GM19043 (cell line): ENCODE results near the gene EMC9.
A peak's percentile ranks its signal among the peaks of the same experiment; 100 is the strongest.

Source experiments
- ATAC-seq: cut with Tn5 transposase; IDR thresholded peaks from one replicate; pipeline ENCODE4 v1.9.1; 2021; ENCODE audit warnings: low read depth; ENCODE audit not compliant: unreplicated experiment

EMC9 gene

DNA sequence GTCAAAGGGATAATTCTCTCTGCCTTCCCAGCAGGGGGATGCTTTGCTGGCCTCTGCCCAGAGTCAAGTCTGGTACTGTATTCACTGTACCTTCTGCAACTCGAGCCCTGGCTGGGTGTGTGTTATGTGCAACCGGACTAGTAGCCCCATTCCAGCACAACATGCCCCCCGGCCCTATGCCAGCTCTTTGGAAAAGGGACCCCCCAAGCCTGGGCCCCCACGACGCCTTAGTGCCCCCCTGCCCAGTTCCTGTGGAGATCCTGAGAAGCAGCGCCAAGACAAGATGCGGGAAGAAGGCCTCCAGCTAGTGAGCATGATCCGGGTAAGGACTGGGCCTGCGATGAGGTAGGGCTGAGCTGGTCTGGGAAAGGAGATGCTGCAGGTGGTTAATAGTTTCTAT is 9.2 kb upstream of the EMC9 start:
- no peak for ATAC-seq

DNA sequence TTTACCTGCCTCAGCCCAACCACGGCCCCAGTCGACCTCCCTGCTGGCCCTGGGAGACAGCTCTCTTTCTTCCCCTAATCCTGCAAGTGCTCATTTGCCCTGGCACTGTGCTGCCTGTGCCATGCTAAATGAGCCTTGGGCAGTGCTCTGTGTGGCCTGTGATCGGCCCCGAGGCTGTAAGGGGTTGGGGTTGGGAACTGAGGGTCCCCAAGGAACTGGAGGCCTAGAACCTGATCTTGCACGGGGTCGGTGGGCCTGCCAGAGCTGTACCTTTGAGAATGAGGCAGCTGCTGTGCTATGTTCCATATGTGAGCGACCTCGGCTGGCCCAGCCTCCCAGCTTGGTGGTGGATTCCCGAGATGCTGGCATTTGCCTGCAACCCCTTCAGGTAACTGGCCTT is 8.7 kb upstream of the EMC9 start:
- ATAC-seq = no peak

DNA sequence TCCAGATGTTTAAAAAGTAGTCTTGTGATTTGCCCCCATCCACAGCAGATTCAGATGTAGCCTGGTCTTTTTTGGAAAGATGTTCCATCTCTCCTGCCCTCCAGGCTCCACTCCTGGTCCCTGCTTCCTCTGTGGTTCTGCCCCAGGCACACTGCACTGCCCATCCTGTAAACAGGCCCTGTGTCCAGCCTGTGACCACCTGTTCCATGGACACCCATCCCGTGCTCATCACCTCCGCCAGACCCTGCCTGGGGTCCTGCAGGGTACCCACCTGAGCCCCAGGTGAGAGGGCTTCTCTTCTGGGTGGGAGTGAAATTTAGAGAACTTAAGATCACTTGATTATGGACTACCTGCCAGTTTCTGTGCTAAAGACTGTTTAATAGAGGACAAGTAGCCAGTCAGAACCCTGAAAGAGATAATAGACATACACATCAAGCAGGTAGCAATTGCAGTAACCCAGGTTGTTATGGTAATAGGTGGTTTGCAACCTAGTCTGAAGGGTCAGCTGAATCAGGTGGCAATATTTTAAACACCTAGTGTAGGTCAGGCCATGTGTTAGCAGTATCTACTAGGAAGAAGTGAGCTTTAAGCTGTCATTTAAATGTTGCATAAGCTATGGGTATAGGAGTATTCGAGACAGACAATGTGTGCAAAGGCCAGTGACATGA is 8.0 kb upstream of the EMC9 start:
- no peak for ATAC-seq

DNA sequence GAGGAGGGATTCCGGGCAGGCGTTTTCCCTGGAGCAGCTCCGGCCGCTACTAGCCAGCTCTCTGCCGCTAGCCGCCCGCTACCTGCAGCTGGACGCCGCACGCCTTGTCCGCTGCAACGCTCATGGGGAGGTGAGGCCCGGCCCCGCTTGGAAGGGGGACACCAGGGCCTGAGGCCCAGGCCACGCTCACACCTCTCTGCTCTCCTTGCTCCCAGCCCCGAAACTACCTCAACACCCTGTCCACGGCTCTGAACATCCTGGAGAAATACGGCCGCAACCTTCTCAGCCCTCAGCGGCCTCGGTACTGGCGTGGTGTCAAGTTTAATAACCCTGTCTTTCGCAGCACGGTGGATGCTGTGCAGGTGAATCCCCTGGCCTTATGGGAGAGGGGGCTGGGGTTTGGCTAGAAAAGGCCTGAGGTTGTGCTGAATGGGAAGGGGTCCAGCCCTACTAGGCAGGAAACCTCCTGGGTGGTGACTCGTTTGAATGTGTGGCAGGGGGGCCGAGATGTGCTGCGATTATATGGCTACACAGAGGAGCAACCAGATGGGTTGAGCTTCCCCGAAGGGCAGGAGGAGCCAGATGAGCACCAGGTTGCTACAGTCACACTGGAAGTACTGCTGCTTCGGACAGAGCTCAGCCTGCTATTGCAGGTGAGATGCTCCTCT is 6.5 kb upstream of the EMC9 start:
- ATAC-seq = no peak

DNA sequence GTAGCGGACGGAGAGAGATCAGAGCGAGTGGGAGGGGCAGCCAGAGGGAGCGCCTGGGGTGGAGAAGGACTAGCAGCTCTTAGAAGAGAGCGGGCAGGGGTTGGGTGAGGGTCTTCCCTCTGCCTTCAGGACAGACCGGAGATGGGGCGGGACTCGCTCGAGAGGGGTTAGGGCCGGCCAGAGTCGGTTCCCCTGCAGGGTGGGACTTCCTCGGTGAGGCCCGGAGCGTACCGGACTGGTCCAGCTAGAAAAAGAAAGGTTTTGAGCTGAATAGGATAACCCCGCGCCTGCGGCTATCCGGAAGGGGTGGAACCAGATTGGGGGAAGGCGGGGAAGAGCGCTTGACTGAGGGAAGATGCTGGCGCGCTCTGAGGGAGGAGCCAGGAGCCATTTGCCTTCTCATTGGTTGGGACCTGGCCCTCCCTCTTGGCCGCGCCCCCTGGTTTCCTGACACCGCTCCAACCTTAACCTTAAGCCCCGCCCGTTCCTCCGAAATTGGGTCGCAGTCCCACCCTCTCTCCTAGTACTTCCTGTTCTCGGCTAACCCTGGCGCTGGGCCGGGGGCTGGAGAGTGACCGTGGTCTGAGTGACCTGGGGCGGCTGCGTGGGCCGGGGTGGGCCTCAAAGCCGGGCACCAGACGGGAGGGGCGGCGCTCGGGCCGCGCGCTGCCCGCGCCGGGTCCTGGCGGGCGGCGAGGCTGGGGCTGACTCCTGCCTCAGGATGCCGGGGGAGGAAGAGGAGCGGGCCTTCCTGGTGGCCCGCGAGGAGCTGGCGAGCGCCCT is 5.8 kb upstream of the EMC9 start, which contains the start of gene RNF31:
Gene RNF31 (plus strand): TSS at position 521 of the 783 bp plus-strand sequence. CDS start 201 bp downstream, at position 722.
- peak; percentile 79 for ATAC-seq

DNA sequence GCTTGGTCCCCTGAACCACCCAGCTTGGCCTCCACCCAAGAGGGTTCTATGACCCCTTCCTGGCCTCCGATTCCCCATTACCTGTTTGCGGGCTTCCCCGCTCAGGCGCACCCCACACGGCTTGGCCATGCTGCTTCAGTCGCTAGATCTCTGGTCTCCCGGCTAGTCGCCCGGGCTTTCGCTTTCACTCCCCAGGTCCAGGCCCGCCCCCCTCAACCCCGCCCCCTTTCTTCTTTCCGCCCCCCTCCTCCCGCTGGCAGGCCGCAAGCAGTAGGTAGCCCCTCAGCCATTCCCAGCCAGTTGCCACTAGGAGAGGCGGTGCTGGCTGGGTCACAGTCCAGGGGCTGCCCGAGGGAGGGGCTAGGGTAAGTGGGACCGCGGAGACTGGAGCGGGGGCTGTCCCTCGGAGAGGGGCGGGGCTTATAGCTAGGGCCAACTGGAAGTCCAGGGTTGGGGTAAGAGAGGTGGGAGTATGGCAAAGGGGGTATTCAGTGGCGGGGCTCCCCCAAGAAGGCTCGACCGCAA is 5.1 kb upstream of the EMC9 start, which contains the start of gene PSME2:
Gene PSME2 (minus strand): TSS at position 158 of the 525 bp plus-strand sequence. CDS start 29 bp downstream, at position 129.
- peak; percentile 57 for ATAC-seq

DNA sequence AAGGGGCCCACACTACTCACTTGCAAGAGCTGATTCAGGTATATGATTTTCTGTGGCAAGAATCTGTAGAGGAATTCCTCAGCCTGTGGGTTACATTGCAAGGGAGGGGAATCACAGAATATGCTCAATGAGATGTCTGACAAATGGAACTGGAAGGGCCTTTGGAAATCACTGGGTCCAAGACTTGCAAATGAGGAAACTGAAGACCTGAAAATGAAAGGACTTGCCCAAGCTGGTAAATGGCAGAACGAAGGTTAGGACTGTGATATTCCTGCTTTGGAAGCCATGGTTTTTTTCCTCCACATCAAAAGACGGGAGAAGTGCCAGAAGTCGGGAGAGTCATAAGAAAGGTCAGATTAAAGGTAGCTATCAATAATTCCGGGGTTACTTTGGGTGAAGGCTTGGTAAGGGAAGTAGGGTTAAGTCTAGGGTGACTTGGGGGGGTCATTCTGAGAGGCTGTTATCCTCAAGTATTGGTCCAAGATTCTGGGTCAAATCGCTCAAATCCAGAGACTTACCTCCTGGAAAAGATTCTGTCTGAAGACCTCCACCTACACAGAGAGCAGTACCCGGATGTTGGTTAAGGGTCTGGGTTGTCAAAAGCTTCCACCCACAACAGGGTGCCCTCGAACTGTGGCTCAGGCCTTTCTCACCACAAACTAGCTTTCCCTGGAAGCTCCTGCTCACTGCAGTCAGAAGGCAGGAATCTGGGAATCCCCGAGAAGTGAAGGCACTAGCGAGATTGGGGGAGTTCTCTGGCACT is 4.5 kb upstream of the EMC9 start:
- ATAC-seq = no peak

DNA sequence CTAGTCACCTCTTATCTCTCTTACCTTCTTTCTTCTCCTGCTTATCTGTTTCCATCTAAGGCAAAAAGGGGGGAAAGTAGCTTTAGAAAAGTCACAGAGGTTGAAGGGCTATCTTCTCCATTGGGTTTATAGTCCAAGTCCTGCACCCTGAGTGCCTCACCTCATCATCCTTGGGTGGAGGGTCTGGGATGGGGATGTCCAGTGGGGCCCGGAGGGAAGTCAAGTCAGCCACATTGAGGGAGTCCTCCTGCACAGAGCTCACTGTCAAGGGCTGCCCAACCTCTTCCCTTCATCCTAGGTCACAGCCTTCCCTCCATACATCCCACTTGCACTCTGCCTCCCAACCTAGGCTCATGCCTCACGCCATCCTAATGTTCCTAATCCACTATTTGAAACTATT is 3.8 kb upstream of the EMC9 start:
- ATAC-seq = no peak

DNA sequence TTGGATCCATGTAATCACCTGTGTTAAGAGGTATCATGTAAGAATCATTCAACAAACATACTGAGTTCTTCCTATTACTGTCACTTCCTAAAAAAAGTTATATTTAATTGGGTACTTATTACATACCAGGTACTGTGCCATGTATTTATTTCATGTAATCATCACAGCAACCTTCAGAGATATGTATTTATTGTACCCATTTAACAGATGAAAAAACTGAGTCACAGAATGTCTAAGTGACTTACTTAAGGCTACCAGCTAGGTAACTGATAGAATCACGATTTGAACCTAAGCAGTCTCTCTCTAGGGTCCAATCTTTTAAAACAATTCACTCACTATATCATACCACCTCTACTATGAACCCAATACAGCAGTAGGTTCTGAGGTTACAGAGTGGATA is 3.1 kb upstream of the EMC9 start:
- no peak for ATAC-seq

DNA sequence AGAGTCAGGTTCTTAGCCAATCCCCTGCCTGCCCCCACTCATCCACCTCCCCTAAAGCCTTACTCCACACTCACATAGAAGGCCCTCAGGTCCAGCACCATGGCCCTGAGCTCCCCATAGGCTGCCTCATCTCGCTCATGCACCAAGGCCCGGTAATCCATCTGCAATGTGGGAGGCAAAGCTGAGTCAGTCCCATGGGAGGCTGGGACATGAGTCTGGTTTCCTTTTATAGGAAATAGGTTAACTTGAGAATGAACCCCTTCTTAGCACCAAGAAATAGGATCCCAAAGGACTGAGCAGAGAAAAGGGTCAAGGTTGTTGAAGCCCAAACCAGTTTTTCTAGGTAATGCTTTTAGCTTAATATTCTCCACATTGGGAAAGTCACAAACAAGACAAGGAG is 2.1 kb upstream of the EMC9 start:
- no peak for ATAC-seq

DNA sequence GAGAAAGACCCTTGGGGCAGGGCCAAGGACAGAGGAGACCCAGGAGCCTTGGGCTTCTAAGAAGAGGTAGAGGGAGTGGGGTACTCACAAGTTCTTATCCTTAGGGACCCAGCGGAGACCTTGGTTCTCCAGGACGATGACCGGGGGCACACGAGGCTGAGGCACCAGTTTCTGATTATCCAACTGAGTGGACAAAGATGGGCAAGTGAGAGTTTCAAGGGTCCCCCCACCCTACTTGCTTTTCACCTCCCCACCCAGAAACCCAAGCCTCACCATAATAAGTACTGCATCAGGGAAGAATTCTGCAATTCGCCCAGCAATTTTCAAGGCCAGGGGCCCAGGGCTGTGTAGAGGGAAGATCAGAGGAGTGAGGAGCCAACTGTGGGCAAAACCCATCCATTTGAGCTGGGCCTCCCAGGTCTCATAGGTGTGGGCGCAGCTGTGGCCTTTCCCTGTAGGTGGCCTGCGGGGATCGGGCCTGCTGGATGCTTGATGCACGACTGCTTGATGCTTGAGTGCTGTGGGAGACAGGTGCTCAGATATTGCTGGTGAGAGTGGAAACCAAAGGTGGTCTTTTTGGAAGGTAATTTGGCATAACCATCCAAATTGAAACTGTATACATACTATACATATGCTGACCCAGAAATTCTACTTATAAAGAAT is 2.0 kb downstream of the EMC9 start:
- ATAC-seq = no peak

DNA sequence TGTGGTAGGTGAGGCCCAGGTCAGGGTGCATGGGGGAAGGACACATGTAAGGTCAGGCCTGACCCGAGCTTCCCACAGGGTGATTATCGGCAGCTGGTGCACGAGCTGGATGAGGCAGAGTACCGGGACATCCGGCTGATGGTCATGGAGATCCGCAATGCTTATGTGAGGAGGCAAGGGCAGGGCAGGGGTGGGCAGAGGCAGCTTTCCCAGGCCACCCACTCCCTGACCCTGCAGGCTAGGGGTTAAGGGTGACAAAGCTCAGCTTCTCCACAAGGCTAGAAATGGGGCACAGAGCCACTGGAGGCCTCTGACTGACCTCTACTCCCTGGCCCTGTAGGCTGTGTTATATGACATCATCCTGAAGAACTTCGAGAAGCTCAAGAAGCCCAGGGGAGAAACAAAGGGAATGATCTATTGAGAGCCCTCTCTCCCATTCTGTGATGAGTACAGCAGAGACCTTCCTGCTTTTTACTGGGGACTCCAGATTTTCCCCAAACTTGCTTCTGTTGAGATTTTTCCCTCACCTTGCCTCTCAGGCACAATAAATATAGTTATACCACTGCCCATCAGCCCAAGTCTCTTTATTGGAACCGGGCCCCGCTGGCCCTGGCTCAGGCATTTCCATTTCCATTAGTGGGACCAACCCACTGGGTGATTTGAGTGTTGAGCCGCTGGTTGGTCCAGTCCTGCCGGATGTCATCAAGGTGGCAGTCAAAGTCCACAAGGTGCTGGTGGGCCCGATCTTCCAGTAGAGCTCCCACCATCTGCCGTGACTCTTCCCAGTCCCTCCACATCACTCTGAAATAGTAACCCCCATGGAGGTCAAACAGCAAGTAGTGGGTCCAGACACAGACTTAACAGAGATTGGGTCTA is 2.8 kb downstream of the EMC9 start:
- ATAC-seq = no peak

DNA sequence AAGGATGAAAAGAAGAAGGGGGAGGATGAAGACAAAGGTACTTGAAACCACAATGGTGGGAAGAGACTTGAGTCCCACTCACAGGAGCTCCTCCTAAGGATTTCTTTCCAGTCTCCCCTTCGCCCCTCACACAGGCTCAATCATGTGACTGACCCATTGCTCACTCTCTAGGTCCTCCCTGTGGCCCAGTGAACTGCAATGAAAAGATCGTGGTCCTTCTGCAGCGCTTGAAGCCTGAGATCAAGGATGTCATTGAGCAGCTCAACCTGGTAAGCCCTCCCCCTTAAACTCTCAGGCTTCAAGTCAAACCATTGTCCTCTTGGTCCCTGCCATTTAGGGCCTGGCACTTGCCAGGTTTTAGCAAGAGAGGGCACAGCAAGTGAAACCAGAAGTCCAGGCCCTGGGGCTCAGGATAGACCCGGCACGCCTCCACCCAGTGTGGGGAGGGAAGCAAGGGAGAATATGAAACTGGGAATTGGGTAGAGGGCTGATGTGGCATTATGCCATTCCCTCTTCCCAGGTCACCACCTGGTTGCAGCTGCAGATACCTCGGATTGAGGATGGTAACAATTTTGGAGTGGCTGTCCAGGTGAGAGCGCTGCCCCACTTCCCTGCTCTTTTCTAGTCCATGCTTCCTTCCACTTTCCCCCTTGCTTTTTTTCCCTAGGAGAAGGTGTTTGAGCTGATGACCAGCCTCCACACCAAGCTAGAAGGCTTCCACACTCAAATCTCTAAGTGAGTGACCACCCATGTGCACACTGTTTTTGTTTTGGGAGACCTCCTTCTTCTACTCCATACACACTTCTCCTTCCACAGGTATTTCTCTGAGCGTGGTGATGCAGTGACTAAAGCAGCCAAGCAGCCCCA is 3.6 kb downstream of the EMC9 start:
- ATAC-seq = no peak

DNA sequence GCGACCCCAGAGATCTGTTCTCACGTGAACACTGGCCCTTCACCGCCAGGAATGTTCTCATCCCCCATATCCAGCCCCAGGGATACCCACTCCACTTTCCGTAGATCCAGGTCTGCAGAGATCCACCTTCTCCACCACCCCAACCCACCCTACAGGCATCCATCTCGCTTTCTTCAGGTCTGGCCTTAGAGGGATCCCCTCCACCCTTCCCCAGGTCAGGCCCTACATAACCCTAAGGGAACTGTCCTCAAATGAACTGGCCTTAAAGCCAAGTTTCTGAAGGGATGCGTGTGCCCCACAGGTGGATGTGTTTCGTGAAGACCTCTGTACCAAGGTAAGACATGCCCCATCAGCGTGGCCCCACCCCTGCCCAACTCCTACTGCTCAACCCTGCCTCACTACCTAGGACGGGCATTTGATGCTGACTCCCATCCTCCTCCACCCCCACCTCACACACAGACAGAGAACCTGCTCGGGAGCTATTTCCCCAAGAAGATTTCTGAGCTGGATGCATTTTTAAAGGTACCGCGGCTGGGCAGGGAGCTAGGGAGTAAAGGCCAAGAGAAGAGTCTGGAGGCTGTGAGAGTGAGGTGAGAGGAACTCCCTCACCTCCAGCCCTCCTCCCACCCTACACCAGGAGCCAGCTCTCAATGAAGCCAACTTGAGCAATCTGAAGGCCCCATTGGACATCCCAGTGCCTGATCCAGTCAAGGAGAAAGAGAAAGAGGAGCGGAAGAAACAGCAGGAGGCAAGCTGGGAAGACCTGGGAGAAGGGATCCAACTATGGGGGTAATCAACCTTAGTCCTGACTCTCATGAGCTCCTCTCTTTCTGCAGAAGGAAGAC is 4.5 kb downstream of the EMC9 start:
- no peak for ATAC-seq

DNA sequence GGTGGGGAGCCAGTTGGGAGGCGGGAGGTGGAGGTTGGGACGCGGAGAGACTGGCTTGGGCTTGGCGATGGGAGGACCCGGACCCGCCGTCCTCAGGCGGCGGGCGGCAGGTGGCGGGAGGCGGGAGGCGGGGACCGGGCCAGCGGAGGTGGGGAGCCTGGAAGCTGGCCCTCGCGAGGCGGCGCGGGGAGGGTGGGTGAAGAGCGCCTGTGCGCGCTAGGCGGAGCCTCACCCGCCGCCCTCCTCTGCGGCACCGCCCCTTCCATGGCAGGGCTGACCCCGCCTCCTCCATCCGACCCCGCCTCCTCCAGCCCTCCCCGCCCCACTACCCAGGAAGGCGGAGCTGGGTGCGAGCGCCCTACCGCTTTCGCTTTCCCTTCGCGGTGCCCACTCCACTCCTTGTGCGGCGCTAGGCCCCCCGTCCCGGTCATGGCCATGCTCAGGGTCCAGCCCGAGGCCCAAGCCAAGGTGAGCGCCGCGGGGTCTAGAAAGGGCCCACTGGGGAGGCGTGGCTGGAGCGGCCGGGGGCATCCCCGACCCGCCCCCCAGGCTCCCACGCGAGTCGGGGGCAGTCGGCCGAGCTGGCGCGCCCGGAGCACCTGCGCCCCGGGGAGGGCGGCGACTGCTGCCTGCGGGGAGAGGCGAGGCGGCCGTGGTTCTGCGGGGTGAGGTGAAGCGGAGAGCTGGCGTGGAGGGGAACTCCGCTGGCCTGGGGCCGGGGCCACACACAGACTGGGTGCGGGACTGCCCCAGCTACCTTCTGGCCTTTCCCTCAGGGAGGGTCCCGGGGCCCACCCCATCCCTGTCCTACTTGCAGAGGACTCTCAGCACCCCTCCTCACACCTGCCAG is 5.3 kb downstream of the EMC9 start, which contains the start of gene PSME1:
Gene PSME1 (plus strand): TSS at position 361 of the 850 bp plus-strand sequence. CDS start 69 bp downstream, at position 430.
- peak; percentile 93 for ATAC-seq

DNA sequence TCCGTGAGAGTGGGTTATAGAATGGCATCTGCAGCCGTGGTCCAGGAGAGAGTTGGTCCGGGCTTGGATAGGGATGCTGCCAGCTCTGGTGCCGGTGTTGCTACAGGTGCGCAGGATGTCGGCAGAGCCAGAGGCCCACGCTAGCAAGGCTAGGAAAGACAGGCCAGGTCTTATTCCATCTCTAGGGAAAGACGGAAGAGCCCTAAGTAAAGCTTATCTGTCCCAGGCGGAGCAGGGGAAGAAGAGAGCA is 5.9 kb downstream of the EMC9 start:
- ATAC-seq = no peak
